GM23338 (cell line): ENCODE measurements around the gene NUDT9. TPM values are rescaled to one million over a fixed set of nuclear protein-coding genes. Genes with fewer than 3 reads are reported as not detected.

Experiments used
- ATAC-seq: fragments of 200-7000 bp; cut with Tn5 transposase; 3 replicates; pipeline ENCODE4 v1.9.1; 2020
- DNase-seq: peaks from one replicate; pipeline ENCODE4 v3.0.0-alpha.2; 2015; ENCODE audit warnings: low spot score
- H2AFZ ChIP-seq: fragments of 200-600 bp; sonication (generic); 2 replicates; pipeline ENCODE4 v1.8.0; 2016; ENCODE audit warnings: antibody characterized with exemption, mild to moderate bottlenecking, moderate library complexity
- H3F3A ChIP-seq: fragments of 200-600 bp; sonication (generic); replicated peaks from 2 replicates; pipeline ENCODE4 v1.8.0; 2017; ENCODE audit warnings: antibody characterized with exemption, mixed run types, low read depth
- H3K27ac ChIP-seq: fragments of 200-600 bp; sonication (generic); 2 replicates; pipeline ENCODE4 v1.6.1; 2016; ENCODE audit warnings: low read depth
- H3K27me3 ChIP-seq: fragments of 200-600 bp; sonication (generic); 2 replicates; pipeline ENCODE4 v1.8.0; 2016; ENCODE audit warnings: mild to moderate bottlenecking, mixed run types, moderate library complexity; ENCODE audit not compliant: insufficient read depth
- H3K36me3 ChIP-seq: fragments of 200-600 bp; sonication (generic); 2 replicates; pipeline ENCODE4 v1.8.0; 2016; ENCODE audit warnings: mild to moderate bottlenecking; ENCODE audit not compliant: insufficient read depth
- H3K4me1 ChIP-seq: fragments of 200-600 bp; sonication (generic); 2 replicates; pipeline ENCODE4 v1.8.0; 2016; ENCODE audit warnings: mild to moderate bottlenecking, moderate library complexity; ENCODE audit not compliant: insufficient read depth
- H3K4me2 ChIP-seq: fragments of 200-600 bp; sonication (generic); 2 replicates; pipeline ENCODE4 v1.7.1; 2017; ENCODE audit warnings: mixed run types
- H3K4me3 ChIP-seq: fragments of 200-600 bp; sonication (generic); 2 replicates; pipeline ENCODE4 v1.6.1; 2016; ENCODE audit warnings: mixed run types
- H3K79me2 ChIP-seq: fragments of 200-600 bp; sonication (generic); replicated peaks from 2 replicates; pipeline ENCODE4 v1.8.0; 2017; ENCODE audit warnings: mild to moderate bottlenecking; ENCODE audit not compliant: insufficient read depth
- H3K9me2 ChIP-seq: fragments of 200-600 bp; sonication (generic); 2 replicates; pipeline ENCODE4 v1.8.0; 2017; ENCODE audit not compliant: insufficient read depth
- H4K20me1 ChIP-seq: fragments of 200-600 bp; sonication (generic); replicated peaks from 2 replicates; pipeline ENCODE4 v1.8.0; 2017; ENCODE audit warnings: mild to moderate bottlenecking; ENCODE audit not compliant: insufficient read depth
- H3K27ac Mint-ChIP-seq: 2 replicates; pipeline ENCODE4 v1.8.0; 2020; ENCODE audit warnings: inconsistent platforms, mild to moderate bottlenecking, moderate library complexity, mixed read lengths
- H3K27me3 Mint-ChIP-seq: 3 replicates; pipeline ENCODE4 v1.8.0; 2022; ENCODE audit warnings: low read depth, mild to moderate bottlenecking, moderate library complexity, mixed read lengths, inconsistent platforms; ENCODE audit not compliant: insufficient read depth, poor library complexity
- H3K36me3 Mint-ChIP-seq: 3 replicates; pipeline ENCODE4 v1.8.0; 2021; ENCODE audit warnings: low read depth, mild to moderate bottlenecking, inconsistent platforms, moderate library complexity, mixed read lengths
- H3K4me1 Mint-ChIP-seq: 3 replicates; pipeline ENCODE4 v1.8.0; 2020; ENCODE audit warnings: mild to moderate bottlenecking, inconsistent platforms, mixed read lengths
- H3K4me3 Mint-ChIP-seq: 3 replicates; pipeline ENCODE4 v1.8.0; 2021; ENCODE audit warnings: moderate library complexity, mild to moderate bottlenecking, inconsistent platforms, mixed read lengths
- H3K9me3 Mint-ChIP-seq: 3 replicates; pipeline ENCODE4 v1.8.0; 2020; ENCODE audit warnings: moderate library complexity, mild to moderate bottlenecking, inconsistent platforms, mixed read lengths
- EZH2 ChIP-seq: fragments of 200-600 bp; sonication (generic); IDR thresholded peaks from one replicate; pipeline ENCODE4 v1.8.0; 2017; ENCODE audit warnings: antibody characterized with exemption, mild to moderate bottlenecking, low read depth; ENCODE audit not compliant: unreplicated experiment
- EZH2phosphoT487 ChIP-seq: fragments of 200-600 bp; sonication (generic); IDR thresholded peaks from one replicate; pipeline ENCODE4 v1.8.1; 2018; ENCODE audit warnings: antibody characterized with exemption; ENCODE audit not compliant: unreplicated experiment
- JUNB ChIP-seq: IDR thresholded peaks from one replicate; pipeline ENCODE4 v1.6.1; 2016; ENCODE audit warnings: antibody characterized with exemption; ENCODE audit not compliant: unreplicated experiment
- NANOG ChIP-seq: IDR thresholded peaks from 2 replicates; pipeline ENCODE4 v1.6.1; 2016; ENCODE audit warnings: antibody characterized with exemption, borderline replicate concordance
- POLR2AphosphoS5 ChIP-seq: IDR thresholded peaks from 2 replicates; pipeline ENCODE4 v1.6.1; 2016; ENCODE audit warnings: antibody characterized with exemption, low read depth
- REST ChIP-seq: IDR thresholded peaks from one replicate; pipeline ENCODE4 v1.6.1; 2018; ENCODE audit warnings: antibody characterized with exemption; ENCODE audit not compliant: unreplicated experiment
- STAT1 ChIP-seq: IDR thresholded peaks from one replicate; pipeline ENCODE4 v1.6.1; 2016; ENCODE audit warnings: antibody characterized with exemption; ENCODE audit not compliant: unreplicated experiment
- ZNF114 ChIP-seq: fragments of 250-450 bp; sonication (Bioruptor Pico); IDR thresholded peaks from 2 replicates; pipeline ENCODE4 v1.5.0; 2020; ENCODE audit warnings: mild to moderate bottlenecking, moderate library complexity
- polyA plus RNA-seq: library from polyadenylated mRNA; unstranded; fragments of >200 nt; fragmentation: Nextera tagmentation; extraction: Ambion mirVana; gene quantifications from 2 replicates; pipeline ENCODE4 v1.2.1, GENCODE V29; 2016
- total RNA-seq: library from RNA; depleted of rRNA; stranded (reverse); fragments of >200 nt; shearing (Covaris generic); gene quantifications from 2 replicates; pipeline ENCODE4 v1.2.3, GENCODE V29; 2014
- TF ChIP-seq, protein P1 (sequence below), 2 experiments: fragments of 200-600 bp in 1 of 2; sonication (generic) in 1 of 2; conservative IDR thresholded peaks; 2 replicates each; pipeline versions ENCODE4 v1.5.1 to v1.6.1; 2016 to 2017; ENCODE audit warnings: antibody characterized with exemption in 2 of 2, low read depth in 2 of 2, mild to moderate bottlenecking in 2 of 2, moderate library complexity in 1 of 2

The NUDT9 gene
- total and polyA plus RNA-seq, 2 experiments from 2014 or later: 22.9 to 43.4 TPM

GRCh38 chr4:87390891-87391575 lies 31.3 kb upstream of the NUDT9 start, which contains the start of gene HSD17B11:
Gene HSD17B11, minus strand, starts transcription at chr4:87391188. Its CDS starts 118 bp downstream, at chr4:87391070.
- Histone ChIP-seq H3K27ac (peak within 1 kb of the TSS; percentile 56), H3K79me2 (peaks cover 20% of the 10 kb centered on the region; the same call in 1 of the 2 replicates), H3K9me2 (peaks cover 4% of the 10 kb centered on the region; the same call in 1 of the 2 replicates), H2AFZ (peak within 1 kb of the TSS; percentile 95), H3K27me3 (no peaks in the 10 kb centered on the region), H4K20me1 (no peaks in the 10 kb centered on the region), H3K4me2 (peak within 1 kb of the TSS; percentile 84), H3K4me3 (peak within 1 kb of the TSS; percentile 63), H3K36me3 (no peaks in the 10 kb centered on the region), H3F3A (no peaks in the 10 kb centered on the region), H3K4me1 (no peaks in the 10 kb centered on the region)
- DNase-seq (peak; percentile 93), ATAC-seq (peak; percentile 99)
- Mint-ChIP-seq H3K36me3 (peaks cover 13% of the 10 kb centered on the region), H3K4me1 (peaks cover 3% of the 10 kb centered on the region; the same call in 1 of the 3 replicates), H3K27me3 (peaks cover 2% of the 10 kb centered on the region), H3K27ac (peak within 1 kb of the TSS; percentile 83), H3K9me3 (peaks cover 5% of the 10 kb centered on the region; the same call in 2 of the 3 replicates), H3K4me3 (peak within 1 kb of the TSS; percentile 84)
- TF ChIP-seq POLR2AphosphoS5 (peak; percentile 84), ZNF114 (CRISPR knock-in tag) (no peak)
- TF ChIP-seq, protein P1, sequence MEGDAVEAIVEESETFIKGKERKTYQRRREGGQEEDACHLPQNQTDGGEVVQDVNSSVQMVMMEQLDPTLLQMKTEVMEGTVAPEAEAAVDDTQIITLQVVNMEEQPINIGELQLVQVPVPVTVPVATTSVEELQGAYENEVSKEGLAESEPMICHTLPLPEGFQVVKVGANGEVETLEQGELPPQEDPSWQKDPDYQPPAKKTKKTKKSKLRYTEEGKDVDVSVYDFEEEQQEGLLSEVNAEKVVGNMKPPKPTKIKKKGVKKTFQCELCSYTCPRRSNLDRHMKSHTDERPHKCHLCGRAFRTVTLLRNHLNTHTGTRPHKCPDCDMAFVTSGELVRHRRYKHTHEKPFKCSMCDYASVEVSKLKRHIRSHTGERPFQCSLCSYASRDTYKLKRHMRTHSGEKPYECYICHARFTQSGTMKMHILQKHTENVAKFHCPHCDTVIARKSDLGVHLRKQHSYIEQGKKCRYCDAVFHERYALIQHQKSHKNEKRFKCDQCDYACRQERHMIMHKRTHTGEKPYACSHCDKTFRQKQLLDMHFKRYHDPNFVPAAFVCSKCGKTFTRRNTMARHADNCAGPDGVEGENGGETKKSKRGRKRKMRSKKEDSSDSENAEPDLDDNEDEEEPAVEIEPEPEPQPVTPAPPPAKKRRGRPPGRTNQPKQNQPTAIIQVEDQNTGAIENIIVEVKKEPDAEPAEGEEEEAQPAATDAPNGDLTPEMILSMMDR (conservative IDR thresholded peaks at IDR 0.05; ENCODE audit: low read depth in 2 of 2): peak in 1 of 2 experiments; percentile 27; a peak in 1 of 4 replicates

GRCh38 chr4:87391576-87392054 lies 30.8 kb upstream of the NUDT9 start:
- Mint-ChIP-seq H3K36me3 (peaks cover 12% of the 10 kb centered on the region), H3K4me1 (peaks cover 3% of the 10 kb centered on the region; the same call in 1 of the 3 replicates), H3K9me3 (peaks cover 4% of the 10 kb centered on the region; the same call in 1 of the 3 replicates), H3K27ac (no peak overlapping the region; the same call in 1 of the 2 replicates), H3K27me3 (peaks cover 2% of the 10 kb centered on the region), H3K4me3 (peak overlapping the region; percentile 84)
- DNase-seq: no peak
- H2AFZ ChIP-seq: peak overlapping the region; percentile 95
- H3K27ac ChIP-seq: peak overlapping the region; percentile 56
- H3K4me2 ChIP-seq: peak overlapping the region; percentile 84
- no peaks in the 10 kb centered on the region for H3F3A ChIP-seq
- no peaks in the 10 kb centered on the region for H3K4me1 ChIP-seq
- H3K36me3 ChIP-seq: no peaks in the 10 kb centered on the region
- H3K9me2 ChIP-seq: peaks cover 4% of the 10 kb centered on the region; the same call in 1 of the 2 replicates
- ATAC-seq: no peak
- peak overlapping the region; percentile 63 for H3K4me3 ChIP-seq
- TF ChIP-seq EZH2phosphoT487: no peak
- no peak for TF ChIP-seq ZNF114 (CRISPR knock-in tag)
- H4K20me1 ChIP-seq: no peaks in the 10 kb centered on the region
- peaks cover 20% of the 10 kb centered on the region; the same call in 1 of the 2 replicates for H3K79me2 ChIP-seq
- no peaks in the 10 kb centered on the region for H3K27me3 ChIP-seq

DNA sequence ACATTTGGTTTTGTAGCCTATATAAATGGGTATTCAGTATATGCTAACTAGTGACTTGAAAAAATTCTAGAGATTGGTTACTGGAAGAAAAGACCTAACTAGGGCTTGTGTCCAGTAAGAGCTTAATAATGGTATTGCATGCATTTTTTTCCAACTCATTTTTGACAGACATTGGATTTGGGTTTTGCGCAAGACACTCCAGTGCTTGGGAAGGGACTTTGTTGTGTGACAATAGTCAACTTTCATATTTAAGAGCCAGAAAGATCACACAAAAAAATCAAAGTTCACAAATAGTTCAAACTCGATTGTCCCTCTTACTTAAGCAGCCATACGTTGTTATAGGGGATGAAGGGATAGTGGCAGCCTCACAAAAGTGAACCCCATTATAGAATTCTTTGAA lies 30.2 kb upstream of the NUDT9 start:
- no peak overlapping the region for H3K27ac ChIP-seq
- Mint-ChIP-seq H3K36me3 (peaks cover 9% of the 10 kb centered on the region), H3K27me3 (peaks cover 2% of the 10 kb centered on the region), H3K27ac (no peak overlapping the region), H3K4me3 (no peak overlapping the region), H3K4me1 (peaks cover 3% of the 10 kb centered on the region; the same call in 1 of the 3 replicates), H3K9me3 (peaks cover 4% of the 10 kb centered on the region; the same call in 1 of the 3 replicates)
- no peaks in the 10 kb centered on the region for H3F3A ChIP-seq
- peaks cover 4% of the 10 kb centered on the region; the same call in 1 of the 2 replicates for H3K9me2 ChIP-seq
- peaks cover 17% of the 10 kb centered on the region; the same call in 1 of the 2 replicates for H3K79me2 ChIP-seq
- 0 out of 2 replicates have a peak overlapping the region, but pooled peaks have one; percentile 84 for H3K4me2 ChIP-seq
- H3K4me1 ChIP-seq: no peaks in the 10 kb centered on the region
- DNase-seq (no peak), ATAC-seq (no peak)
- H3K27me3 ChIP-seq: no peaks in the 10 kb centered on the region
- H2AFZ ChIP-seq: no peak overlapping the region
- no peaks in the 10 kb centered on the region for H3K36me3 ChIP-seq
- H4K20me1 ChIP-seq: no peaks in the 10 kb centered on the region
- no peak overlapping the region for H3K4me3 ChIP-seq
- TF ChIP-seq STAT1: no peak
- TF ChIP-seq POLR2AphosphoS5: no peak
- TF ChIP-seq ZNF114 (CRISPR knock-in tag): no peak
- TF ChIP-seq EZH2phosphoT487: no peak
- no peak for TF ChIP-seq NANOG
- no peak for TF ChIP-seq JUNB
- no peak for TF ChIP-seq REST
- TF ChIP-seq, protein P1 (conservative IDR thresholded peaks at IDR 0.05; ENCODE audit: low read depth in 2 of 2): no peak
- no peak for TF ChIP-seq EZH2
